NCI-H510A (cell line): ENCODE data around the gene PTPRT.

Source experiments
- DNase-seq: peaks from one replicate; lab custom pipeline; 2025; lab: John Stamatoyannopoulos, UW

The PTPRT gene

DNA sequence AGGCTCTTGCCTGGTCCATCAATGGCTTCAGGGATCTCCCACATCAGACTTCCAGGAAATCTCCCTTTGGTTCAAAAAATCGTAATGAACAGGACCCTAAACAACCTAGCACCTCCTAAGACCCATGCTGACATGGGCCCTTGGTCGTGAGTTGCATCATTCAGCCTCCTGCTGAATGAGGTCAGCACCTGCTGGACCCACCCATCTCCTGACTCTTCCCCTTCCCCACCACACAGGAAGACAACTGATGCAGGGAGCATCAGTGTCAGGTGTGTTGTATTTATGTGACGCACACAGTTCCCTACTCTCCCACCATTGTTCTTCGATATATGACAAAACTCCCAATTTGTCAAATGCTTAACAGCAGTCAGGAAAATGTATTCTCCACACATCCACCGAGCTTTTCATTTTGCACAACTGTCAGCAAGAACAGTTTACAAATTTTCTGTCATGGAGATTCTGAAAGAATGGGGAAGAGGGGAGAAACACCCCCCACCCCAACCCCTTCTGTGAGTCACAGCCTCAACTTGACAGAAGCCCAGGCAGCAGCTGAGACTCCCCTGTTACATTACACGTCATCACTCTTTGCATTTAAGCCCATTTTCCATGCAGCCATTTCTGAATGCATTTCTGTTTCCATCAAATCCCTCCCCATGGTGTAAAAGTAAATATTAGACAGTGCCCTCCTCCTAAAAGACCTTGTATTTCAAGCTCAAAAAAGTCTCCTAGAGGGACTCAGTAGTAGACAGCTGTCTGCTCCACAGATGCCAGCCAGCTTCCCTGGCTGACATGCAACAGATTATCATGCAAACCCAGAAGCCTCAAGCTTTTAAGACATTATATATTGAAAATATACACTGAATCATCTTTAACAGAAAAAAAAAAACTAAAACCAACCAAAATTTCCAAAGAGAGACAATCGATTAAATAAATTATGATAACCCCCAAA lies 577.5 kb downstream of the PTPRT start:
- no peak for DNase-seq

DNA sequence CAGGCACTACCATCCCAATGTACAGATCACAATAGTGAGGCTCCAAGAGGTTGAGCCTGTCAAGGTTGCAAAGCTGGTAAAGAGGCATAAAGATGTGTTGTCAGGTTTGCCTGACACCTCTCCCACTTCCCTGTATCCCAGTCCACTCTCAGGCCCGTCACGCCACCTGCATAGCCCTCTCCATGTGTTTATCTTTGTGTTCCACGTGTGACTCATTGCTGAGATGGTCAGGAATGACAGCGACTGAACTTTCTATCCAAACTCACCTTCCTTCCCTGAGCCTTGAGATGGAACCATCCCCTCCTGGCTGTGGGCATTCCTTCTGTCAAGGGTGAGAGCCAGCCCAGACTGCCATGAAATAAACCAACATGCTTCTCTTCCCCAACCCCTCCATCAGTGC lies 578.3 kb downstream of the PTPRT start:
- no peak for DNase-seq

DNA sequence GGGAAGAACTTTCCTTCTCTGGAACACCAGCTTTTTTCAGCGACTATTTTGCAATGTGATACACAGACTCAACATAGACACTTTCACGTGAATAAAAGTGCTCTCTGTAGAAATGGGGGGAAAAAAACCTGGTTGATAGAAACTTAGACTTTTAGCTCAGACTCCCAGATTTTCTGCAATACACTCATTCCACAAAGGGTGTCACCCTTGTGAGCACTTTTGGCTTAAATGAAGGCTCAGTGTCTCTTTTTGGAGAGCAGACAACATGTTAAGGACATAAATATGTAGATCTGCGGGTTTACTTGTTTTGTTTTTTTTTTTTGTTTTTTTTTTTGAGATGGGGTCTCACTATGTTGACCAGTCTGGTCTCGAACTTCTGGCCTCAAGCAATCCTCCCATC lies 579.6 kb downstream of the PTPRT start:
- no peak for DNase-seq

DNA sequence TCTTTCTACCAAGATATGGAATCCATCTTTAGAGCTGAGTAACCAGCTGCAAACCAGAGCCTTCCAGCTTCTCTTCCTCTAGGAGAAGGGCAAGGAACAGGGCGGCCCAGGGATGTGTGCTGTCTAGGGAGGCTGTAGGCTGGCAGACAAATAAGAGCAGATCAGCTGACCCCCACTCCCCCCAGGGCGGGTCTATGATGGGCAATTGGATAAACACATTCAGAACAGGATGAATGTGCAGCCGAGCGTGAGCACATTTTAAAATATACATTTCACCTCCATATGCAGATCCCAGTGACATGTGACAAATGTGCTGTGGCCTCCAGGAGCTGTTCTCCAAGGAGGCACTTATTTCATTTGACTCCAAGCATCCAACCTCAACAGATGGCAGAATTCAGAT lies 580.1 kb downstream of the PTPRT start:
- DNase-seq, result no peak

DNA sequence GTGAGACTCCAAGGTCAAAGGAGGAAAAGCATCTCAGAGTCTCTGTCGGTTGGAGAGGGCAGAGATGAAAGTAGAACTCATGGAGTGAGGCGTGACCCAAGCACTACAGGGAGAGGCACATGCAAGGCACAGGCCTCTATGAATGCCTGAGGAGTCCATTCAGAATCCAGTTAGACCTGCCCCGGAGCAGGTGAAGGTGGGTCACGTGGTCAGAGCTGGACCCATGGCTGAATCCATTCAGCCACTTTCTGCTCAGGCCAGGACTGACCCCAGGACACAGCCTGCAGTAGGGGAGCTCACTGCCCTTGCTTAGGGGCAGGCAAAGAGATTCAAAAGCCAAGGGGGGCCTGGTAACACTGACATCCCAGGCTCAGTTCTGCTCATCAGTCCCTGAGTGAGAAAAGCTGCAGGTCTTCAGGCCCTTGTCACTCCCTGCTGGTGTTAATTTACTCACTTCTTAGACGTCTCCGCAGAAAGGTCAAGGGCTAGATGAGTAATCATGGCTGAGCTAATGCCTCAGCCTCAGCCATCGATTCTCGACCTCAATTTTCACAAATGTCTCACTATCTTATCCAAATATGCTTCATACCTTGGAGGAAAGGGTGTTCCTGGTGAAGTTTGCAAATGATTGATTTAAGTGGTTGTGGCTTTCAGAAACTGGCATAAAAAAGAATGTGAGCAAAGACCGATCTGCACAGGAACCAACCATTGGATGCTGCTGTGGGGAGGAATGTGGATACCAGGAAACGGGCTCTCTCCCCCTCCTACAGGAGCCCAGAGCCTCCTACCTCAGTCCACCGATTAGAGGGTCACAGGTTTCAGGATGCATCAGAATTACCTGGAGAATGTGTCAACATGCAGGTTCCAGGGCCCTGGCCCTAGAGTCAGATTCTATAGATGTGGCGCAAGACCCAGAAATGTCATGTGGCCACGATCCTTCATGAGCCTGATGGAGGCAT lies 584.4 kb downstream of the PTPRT start:
- no peak for DNase-seq

DNA sequence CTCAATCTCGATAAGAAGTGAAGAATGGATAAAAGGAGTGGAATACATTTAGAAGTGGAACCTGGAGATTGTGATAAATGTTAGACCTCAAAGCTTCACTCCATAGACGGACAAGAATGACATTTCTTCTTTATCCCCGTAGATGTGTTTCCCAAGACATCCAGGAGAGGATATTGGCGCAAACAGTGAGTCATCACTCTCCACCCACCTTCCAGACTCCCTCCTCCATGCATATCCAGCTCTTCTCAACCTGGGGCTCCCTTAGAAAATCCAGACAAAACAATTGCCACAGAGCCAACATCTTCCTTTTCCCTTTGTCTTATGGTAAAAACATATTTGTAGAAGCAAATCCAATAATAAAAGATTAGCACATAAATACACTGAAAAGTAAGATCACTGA lies 586.1 kb downstream of the PTPRT start:
- DNase-seq, result no peak

DNA sequence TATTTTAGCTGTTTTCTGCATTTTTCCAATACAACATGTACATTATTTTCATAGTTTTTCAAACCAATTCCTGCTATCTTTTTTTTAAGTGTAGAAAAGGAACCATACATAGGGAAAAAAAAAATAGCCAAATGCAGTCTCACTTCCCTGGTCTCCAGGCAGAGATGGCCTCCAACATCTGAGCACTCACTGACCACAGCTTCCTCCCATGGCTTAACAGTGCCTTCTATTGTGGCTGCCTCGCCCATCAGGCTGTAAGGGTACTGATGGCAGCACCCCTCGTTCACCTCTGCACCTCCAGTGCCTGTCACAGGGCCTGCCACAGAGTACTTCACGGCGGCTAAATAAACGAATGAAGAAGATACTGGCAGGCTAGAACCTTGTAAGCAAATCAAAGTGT lies 591.1 kb downstream of the PTPRT start:
- DNase-seq, result no peak

DNA sequence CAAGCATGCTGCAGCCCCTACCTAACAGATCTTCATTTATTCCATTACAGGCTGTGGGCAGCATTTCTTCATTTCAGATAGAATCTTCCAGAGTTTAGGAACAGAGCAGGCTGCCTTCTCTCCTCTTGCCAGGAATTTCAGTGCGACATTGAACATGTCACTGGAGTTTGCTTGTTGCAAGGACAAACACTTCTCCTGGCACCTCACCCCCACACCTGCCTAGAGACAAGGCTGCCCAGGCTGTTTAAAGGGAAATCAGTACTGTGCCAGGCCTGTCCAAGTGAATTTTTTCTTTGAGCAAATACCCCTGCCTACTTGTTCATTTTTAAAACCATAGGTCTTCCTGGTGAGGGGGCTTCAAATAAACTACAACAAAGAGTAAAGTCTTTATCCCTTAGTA lies 594.1 kb downstream of the PTPRT start:
- no peak for DNase-seq

DNA sequence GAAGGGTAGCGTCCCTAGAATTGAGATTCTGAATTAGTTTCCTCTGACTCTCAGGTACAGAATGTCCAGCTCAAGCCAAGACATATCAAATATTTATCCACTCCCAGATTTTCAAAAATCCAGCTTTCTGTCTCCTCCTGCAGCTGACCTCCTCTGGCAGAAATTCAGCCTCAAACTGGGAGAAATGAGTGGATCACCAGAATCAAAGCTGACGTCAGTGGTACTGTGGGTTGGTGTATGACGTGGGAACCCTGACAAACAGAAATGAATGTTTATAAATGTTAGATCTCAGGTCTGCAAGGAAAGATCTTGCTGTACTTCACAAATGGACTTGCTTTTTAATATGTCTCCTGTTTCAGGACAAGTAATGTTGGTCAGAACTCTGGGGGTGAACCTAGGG lies 595.0 kb downstream of the PTPRT start:
- no peak for DNase-seq

DNA sequence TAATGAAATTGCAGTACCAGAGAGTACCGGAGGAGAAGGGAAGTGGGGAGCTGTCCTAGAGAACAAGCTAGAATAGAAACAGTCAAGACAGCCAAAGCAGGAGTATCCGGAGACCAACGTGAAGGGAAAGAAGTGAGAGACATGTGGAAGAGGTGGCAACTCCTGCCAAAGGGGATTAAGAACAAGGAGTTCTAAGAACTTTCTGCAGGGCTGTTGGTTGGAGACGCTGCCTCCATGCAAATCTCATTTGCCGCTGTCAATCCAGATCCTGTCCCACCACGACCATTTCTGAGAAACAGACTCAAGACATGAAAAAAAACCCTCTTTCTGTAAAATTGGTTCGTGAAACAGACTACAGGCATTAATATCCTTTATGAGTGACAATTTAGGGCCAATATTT lies 595.7 kb downstream of the PTPRT start:
- no peak for DNase-seq

DNA sequence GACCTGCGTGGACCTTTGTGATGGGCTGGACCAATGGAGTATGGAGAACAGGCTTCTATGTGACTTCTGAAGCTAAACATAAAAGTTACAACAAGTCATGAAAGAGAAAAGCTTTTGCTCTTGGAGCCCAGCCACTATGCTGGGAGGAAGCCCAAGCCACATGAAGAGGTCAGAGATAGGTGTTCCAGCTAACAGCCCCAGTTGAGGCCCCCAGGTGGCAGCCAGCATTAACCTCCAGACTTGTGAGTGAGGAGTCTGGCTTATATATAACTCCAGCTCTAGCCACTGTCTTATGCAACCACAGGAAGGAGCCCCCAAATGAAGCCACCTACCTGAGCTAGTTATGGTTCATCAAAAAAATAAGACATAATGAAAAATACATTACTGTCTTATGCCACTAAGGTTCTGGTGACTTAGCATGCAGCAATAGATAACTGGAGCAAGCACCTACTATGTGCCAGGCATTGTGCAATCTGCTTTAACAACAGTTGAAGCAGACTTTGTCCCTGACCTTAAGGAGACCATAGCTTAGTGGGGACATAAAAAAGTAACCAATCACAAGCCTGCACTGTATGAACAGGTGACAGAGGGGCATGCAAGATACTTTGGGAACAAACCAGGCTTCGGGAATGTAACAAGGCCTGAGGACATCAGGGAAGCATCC lies 599.6 kb downstream of the PTPRT start:
- DNase-seq, result no peak

DNA sequence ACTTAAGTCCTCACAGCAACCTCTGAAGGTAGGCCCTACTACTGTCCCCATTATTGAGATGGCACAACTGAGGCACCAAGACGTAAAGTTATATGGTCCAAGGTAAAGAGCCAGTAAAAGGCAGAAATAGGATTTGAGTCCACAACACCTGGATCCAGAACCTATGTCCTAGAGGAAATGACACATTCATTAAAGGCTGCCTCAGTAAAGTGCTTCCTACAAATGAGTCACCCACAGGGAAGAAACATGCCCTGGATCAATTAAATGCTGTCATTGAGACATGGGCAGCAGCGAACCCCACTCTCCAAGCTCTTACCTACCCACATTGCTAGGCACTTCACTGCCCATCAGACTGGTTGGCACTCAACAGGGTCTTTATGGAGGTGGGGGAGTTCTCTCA lies 600.9 kb downstream of the PTPRT start:
- DNase-seq, result no peak

DNA sequence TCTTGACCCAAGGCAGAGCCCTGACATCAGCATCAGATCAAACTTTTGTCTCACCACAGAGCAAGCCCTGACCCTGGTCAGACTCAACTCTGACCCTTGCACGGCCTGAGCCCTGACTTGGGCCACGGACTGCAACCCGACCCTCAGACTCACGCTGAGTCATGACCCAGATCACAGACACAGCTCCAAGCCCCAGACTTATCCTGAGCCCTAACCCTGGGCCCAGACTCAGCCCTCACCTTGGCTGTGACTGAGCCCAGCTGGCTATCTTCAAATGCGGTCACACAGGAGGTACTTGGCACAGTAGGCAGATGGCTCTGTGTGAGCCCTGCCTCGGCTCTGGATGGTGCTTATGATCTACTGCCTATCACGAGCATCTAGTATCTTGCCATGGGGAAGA lies 602.3 kb downstream of the PTPRT start:
- DNase-seq, result no peak

DNA sequence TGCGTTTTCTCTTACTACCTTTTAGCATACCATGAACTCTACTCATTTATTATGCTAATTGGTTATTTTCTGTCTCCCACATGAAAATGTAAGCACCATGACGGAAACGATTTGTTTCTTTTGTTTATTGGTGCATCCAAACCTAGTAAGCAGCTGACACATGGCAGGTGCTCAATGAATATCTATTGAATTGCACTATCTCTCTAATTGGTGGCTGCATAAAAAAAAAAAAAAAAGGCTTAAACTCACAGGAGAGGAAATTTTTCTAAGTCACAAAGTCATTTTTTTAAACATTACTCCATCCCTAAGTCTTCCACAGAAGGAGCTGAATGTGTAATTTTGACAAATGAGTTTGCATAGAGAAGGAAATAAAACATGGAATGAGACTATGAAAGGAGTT lies 608.4 kb downstream of the PTPRT start:
- DNase-seq, result no peak

DNA sequence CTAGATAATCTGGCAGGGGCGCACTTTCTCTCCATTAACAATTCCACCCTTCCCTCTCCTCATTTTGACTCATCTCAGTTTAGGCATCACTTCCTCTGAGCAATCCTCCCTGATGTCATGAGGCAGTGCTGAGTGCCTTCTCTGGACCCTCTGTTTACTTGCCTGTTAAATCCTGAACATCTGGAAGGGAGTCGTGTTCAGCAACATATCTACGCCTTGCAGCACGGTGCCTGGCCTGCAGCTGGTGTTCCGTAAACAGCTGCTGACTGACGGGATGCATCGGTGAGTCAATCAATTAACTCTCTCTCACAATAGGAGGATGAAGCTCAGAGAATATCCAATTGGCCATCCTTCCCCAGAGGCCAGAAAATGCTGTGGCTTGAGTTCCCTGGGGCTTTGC lies 613.5 kb downstream of the PTPRT start:
- no peak for DNase-seq

DNA sequence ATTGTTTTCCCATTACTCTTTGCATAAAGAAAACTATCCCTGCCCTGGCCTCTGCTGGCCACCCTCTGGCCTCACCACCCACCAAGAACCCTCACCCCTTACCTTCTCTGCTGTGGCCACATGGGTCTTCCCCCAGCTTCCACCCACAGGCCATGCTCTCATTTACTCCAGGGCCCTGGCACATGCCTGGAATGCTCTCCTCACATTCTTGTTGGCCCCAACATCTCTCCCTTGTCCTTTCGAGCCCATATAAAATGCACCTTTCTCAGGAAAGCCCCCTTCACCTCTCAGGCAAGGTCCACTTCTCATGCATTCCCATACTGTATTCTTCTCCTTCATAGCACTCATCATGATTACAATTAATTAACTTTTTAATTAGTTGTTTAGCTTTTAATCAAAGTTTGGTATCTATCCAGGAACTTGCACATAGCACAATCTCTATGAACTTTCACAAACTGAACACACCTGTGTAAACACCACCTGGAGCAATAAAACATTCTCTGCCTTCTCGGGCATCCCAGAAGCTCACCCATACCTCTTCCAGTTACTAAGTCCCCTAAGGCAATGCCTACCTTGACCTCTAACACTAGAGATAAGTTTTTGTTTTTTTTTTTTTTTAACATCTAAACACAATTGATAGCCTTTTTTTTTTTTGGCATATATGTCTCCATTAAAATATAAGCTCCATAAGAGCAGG lies 617.2 kb downstream of the PTPRT start:
- DNase-seq, result no peak

DNA sequence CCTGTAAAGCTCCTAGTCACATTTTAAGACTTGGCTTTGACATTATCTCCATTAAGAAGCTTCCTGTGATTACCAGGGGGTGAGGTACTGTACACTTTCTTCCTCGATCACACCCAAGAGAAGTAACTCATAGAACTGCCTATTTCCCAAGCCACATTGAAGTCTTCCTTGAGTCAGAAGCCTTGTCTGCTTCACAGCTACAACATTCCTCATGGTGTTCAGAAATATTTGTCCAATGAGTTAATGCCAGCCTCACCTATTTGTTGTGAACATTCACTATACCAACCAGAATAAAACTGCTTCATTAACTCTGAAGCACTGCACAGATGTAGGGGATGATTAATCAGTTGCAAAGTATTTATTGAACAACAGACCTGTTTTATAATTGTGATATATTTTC lies 622.3 kb downstream of the PTPRT start:
- DNase-seq, result no peak

DNA sequence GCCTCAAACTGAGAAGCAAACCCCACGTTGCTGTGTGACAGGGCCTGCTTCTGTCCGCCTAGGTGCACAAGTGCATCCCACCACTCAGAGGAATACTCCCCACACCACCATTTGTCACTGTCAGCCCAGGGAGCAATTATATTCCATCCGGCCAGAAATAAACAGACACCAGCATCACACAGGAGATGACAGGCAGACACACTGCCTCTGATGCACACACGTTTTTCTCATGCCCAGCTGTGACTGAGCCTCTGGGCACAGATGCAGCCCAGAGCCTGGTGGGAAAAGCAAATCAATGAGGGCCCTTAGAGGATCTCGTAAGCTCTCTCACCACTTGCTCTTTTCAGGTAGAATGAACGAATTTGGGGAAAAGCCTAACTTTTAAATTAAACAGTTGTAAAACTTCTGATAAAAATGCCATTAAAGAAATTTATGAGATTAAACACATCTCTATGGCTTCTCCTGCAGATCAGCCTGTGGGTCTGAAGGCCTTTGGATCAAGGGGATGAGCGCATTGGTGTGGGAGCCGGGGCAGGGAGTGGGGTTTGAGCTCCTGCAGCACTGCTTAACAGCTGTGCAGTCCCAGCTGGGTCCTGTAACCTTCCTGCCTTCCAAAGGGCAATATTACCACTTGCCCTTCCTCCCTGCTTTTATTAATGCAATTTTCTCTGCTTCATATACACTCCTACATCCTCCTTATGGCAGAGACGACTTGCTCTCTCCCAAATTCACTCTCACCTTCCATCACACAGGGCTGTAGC lies 624.3 kb downstream of the PTPRT start:
- DNase-seq, result no peak

DNA sequence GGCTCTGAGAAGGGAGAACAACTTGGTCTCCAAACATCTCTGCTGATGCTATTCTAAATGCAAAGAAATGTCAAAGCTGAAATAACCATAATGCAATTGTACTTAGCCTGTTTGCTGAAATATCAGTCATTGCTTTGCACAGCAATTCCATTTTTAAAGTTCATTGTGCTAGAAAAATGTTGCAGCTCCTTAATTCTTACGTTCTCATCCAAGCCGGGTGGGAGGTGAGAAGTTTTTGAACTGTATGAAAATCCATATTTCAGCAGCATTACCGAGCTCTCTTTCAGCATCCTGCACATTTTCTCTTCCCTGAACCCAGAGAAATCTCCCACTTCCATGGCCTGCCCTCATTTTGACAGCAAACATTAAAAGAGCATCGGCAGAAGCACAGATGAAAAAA lies 630.0 kb downstream of the PTPRT start:
- DNase-seq, result no peak

DNA sequence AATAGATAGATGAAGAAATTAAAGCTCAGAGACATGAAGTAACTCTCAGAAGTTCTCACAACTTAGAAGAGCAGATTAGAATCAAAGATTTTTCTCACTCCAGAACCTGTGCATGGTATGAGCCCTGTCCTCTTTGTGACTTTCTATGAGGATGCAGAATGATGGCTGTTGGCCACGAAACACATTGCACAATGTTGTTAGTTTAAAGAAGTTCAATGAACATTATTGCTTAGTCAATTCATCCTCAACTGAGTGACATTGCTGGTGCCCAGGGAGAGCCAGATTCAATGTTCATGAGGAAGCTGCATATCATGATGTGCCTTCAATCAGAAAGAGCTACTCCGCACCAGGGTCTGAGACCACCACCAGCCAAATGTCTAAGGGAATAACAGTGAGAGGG lies 633.1 kb downstream of the PTPRT start:
- DNase-seq, result no peak

DNA sequence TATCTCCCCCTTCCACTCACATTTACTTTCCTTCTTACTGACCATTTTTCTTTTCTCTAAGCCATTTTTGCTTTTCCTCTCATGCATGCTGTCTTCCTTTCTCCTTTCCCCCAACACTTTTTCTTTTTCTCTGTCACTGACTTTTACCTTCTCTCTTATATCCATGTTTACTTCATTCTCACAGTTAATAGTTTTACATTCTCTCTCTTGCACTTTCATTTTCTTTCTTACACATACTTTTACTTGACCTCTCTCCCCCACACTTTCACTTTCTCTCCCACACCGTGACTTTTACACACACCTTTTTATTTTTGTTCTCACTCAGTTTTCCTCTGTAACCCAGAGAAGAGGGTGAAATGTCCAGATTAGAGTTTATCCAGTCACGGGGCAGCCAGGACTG lies 636.3 kb downstream of the PTPRT start:
- no peak for DNase-seq
